ENCODE data around the gene ADGRV1.

GRCh38 chr5:91121347-91121993, 562.9 kb downstream of the ADGRV1 start:
- no peak for TF ChIP-seq CTCF (IDR thresholded peaks at IDR 0.05)
- no peak for TF ChIP-seq POLR2A (IDR thresholded peaks at IDR 0.05)

All from thyroid gland (tissue), 4 donors.